HG02763 (cell line): Measurements from ENCODE around the gene ZNF318.

Experiments used
- ATAC-seq: cut with Tn5 transposase; IDR thresholded peaks from one replicate; pipeline ENCODE4 v1.9.1; 2021; ENCODE audit warnings: mild to moderate bottlenecking, moderate library complexity; ENCODE audit not compliant: unreplicated experiment

The ZNF318 gene

DNA sequence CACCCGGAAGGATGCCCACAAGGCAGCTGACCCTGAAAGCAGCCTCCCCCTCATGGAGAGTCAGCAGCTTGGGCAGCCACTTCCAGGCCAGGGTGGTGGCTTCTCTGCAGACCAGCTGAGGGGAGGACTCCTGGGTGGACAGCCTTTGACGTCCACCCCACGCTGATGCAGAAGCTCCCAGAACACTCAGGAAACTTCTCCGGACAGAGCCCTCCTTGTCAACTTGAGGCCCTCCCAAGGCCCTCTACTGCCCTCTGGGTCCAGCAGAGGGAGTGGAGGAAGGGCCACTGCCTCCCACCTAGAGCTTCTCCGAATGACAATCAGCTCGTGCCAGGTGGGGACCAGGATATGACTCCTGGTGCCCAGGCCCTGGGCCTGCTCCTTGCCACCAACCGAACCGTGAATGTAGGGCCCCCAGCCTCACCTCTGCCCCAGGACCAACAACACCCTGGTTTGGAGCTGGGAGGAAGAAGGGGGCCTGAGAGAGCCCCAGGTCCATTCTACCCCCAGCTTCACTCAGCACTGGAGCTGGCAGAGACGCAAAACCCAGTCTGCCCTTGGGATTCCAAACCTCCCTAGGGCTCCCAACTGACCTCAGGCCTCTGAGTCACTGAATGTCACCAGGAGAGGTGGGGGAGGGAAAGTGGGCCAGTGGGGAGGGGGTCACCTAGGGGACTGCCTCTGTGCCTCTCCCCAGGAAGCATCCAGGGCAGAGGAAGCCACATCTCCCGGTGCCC is 82.3 kb downstream of the ZNF318 start:
- ATAC-seq, result no peak

DNA sequence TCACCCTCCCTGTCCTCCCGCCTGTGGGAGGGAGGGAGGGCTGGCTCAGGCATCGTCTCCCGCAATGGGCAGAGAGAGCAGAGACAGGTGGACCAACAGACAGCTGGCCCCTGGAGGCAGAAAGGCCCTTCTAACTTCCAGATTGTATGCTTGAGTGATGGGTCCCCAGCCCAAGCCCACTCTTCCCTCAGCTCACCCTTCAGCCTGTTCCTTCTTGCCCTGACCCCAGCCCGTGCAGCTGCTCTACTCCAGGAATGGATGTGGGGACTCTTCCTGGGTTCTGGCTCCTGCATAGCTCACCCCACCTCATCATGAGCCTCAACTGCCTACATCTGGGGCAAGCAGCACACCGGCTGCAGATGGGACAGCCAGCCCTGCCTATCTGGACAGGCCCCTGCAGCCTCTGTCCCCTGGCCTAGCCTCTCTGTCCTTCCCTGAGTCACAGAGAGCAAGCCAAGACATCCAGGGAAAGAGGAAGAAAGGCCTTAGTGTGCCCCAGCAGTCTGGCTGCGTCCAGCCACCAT is 82.9 kb downstream of the ZNF318 start:
- no peak for ATAC-seq
